GM19324 (cell line): ENCODE results near the gene NOTCH2.
"Not testable (repeated sequence)": the region's sequence is repeated elsewhere in the genome, so short reads cannot be mapped to it uniquely, and the experiment has no call there.

Source experiments
- ATAC-seq: cut with Tn5 transposase; IDR thresholded peaks from one replicate; pipeline ENCODE4 v1.9.1; 2021; ENCODE audit warnings: mild to moderate bottlenecking, moderate library complexity; ENCODE audit not compliant: unreplicated experiment, low FRiP score

NOTCH2 gene

DNA sequence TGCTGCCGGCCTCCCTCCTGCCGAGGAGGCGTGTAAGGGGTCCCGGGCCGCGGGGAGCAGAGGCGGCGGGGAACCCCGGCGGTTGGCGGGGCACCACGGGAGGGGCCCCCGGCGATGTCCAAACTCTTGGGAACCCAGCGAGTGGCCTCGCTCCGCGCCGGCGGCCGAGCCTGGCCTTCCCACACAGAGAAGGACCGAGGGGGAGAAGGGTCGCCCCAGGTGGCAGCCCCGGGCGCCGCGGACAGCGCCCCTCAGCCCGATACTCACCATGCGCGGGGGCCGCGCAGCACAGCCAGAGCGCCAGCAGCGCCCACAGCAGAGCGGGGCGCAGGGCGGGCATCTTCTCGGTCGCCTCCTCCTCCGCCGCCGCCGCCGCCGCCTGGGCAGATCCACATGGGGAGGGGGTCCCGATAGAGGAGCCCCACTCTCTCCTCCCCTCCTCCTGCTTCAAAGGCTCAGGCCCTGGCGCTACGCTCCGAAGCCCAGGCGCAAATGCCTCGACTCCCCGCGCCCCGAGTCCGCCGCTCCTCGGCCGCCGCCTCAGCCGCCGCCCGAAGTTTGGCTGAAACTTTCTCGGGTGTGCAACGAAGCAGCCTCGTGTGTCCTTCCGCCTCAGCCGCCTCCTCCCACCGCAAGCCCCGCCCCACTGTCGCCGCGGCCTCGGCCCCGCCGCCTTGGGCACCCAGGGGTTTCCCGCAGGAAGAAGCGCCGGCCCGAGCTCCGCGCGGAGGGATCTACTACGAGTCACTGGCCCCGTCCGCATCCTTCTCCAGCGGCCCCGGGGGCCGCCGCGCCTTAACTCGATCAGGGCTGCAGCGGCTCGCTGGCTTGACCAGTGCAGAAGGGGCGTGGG is at the start of gene NOTCH2:
TSS of gene NOTCH2 (minus strand) at position 596 of the 853 bp plus-strand sequence. CDS start at position 340, 256 bp downstream.
- peak; percentile 60 for ATAC-seq

DNA sequence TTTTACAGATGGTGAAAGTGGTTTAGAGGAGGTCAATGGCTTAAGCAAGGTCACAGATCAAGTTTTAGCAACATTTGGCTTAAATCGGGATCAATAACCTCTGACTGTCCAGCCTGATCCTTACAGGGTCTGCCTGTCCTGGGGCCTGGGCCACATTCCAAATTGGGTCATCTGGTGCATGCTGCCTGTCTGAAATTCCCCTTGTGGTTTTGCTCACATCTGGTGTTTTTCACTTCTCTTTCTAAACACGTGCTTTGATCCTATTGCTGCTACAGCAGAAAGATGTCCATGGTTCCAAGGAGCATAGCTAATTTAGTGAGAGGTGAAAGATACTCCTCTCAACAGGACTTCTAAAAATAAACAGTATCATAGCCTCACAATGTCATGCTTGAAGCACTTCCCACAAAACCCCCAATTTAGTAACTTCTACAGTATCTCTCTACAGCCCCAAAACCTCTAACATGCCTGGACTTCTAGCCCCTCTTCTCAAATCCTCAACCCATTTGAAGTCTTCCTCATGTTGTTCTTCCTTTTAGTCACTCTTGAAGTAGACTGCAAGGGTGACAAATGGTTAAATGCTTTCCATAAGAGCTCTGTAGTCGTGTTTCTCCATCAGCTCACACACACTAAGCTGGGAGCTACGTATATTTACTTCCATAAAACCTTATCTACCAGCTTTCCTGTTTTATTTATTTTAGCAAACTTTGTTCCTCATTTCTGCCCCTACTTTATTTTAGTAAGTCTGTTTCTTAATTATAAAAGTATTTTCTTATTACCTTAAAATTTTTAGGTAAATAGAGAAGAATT is 48.1 kb upstream of the NOTCH2 start:
- not testable (repeated sequence) for ATAC-seq

GRCh38 chr1:120116094-120116493 is 46.6 kb upstream of the NOTCH2 start:
- ATAC-seq, result not testable (repeated sequence)

DNA sequence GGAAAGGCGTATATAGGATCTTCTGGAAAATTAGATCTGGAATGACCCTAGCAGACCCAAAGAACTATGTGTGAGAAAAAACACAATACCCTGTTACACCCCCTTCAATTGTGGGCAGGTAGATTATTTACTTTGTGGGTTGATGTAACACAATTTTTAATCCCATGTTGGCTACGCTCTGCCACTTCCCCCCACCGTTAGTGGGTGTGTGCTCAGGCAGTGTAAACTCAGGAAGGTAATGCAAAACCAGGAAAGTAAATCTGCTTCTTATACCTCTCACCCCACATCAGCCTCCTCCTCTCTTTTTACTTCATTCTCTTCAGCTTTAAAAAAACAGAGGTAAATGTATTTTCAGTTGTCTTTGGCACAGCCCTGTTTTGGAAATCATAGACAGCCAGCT is 43.7 kb upstream of the NOTCH2 start:
- not testable (repeated sequence) for ATAC-seq

- not testable (repeated sequence) for ATAC-seq
Measured at GRCh38 chr1:120112212-120112611, 42.8 kb upstream of the NOTCH2 start.

- ATAC-seq, result not testable (repeated sequence)
Measured at GRCh38 chr1:120111771-120112170, 42.3 kb upstream of the NOTCH2 start.

DNA sequence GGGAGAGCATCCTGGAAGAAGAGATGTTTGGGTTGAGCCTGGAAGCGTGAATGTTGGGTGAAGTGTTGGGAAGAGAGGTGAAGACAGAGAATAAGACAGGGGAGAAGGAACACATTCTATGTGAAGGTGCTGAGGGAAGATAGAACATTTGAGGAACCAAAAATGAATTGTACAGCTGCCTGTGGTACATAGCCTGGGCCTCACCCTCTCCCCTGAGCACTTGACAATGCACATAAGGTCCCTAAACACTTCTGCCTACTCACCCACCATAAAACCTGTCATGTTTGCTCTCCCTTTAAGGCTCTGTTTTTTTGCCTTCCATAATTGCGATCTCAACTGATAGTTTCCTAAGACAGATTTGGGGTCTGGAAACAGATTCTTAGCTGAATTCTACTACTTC is 41.5 kb upstream of the NOTCH2 start:
- ATAC-seq, result not testable (repeated sequence)

DNA sequence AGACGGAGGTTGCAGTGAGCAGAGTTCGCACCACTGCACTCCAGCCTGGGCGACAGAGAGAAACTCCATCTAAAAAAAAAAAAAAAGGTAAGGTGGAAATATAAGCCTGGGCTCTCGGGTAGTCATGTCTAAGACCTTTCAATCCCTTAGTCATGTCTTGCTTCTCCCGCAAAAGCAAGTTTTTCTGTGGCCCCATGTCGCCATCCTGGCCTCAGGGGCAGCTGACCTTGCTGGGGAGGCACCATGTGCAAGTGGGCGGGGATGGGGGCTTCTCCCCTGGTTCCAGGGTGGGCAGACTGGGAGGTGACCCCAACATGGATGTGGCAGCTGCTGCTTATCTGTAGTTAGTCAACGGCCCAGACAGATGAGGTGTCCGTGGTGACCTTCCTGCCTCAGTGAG is 40.2 kb upstream of the NOTCH2 start:
- ATAC-seq, result not testable (repeated sequence)

- not testable (repeated sequence) for ATAC-seq
Measured at GRCh38 chr1:120109180-120109579, 39.7 kb upstream of the NOTCH2 start.

DNA sequence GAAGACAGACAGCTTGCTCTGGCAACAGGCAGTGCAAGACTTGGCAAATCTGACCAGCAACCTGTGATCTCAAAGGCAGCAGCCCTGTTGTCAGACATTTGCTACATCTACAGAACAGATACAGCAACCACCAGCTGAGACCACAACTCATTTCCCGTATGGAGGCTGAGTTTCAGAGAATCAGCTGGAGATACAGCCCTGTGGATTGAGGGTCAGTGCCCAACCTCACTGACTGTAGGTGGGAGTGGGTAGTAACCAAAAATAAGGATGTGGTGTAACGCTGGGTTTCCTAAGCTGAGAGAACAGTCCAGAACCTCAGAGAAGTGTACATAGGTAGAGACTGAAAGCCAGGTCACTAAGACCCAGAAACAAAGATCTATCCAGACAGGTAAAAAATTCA is 35.8 kb upstream of the NOTCH2 start:
- ATAC-seq, result not testable (repeated sequence)

GRCh38 chr1:120103768-120104167 is 34.3 kb upstream of the NOTCH2 start:
- not testable (repeated sequence) for ATAC-seq

DNA sequence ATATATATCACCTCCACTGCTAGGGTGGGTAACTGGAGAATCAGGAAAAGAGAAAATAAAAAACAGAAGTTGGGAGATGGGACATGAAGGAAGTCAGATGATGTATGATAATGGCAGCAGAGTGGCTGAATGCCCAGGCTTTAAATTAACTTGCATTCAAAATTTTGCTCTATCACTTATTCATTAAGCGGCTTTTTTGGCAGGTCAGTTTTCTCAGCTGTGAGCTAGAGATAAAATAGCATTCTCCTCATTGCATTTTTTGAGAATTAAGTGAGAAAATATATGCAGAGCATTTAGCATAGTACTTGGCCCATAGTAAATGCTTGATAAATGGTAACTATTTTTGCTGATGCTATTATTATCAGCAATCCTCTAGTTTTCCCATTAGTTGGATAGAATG is 32.1 kb upstream of the NOTCH2 start:
- not testable (repeated sequence) for ATAC-seq

- ATAC-seq, result not testable (repeated sequence)
Measured at GRCh38 chr1:120100590-120100989, 31.1 kb upstream of the NOTCH2 start.

GRCh38 chr1:120098986-120099759 is 29.7 kb upstream of the NOTCH2 start:
- not testable (repeated sequence) for ATAC-seq

- not testable (repeated sequence) for ATAC-seq
Measured at GRCh38 chr1:120096981-120097545, 27.6 kb upstream of the NOTCH2 start.

- ATAC-seq, result not testable (repeated sequence)
Measured at GRCh38 chr1:120093548-120094181, 24.2 kb upstream of the NOTCH2 start.

DNA sequence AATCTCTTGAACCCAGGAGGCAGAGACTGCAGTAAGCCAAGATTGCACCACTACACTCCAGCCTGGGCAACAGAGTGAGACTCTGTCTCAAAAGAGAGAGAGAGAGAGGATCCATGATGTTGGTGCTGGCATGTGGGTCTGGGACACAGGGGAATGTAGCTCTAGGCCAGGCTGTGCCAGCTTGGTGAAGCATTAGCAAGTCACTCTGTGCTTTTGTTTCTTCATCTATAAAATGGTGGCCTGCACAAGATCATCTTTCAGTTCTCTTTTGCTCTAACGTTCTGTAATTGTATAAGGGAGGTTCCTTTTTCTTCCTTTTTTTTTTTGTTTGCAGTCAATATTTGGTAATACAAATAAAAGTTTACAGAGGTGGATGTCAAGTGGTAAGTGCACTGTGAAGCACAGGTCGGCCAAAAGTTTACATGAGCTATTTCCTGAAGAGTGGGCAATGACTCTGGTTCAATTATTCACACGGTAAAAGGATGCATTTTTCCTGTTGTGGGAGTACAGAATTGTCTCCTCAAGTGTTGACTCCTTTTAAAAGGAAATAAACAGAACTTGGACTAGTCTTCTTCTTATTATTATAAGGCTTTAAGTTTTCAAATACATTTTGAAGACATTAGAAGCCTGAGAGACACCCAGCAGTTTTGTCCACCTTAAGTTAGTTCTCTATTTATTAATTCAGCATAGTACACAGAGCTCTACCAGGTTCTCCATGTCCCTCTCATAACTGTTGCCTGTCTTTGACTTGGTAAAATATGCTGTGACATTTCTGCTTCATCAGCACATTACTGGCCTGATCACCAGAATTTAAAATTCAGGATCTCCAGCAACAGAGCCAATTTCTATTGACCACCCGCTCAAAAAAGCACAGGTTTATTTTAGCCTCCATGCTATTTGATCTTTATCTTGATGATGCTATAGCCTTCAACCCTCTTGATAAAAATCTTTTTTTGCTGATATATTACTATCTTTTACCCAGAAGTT is 23.1 kb upstream of the NOTCH2 start:
- ATAC-seq, result not testable (repeated sequence)

GRCh38 chr1:120090830-120091229 is 21.4 kb upstream of the NOTCH2 start:
- not testable (repeated sequence) for ATAC-seq
